Esophagus squamous epithelium (tissue), 4 donors: ENCODE results near the gene IKZF5.

Experiments
- POLR2A ChIP-seq, 4 donors: fragments of 450-650 bp; IDR thresholded peaks; one replicate each; pipeline ENCODE4 v1.6.1; 2017; ENCODE audit warnings: antibody characterized with exemption in 4 of 4, mild to moderate bottlenecking in 4 of 4, moderate library complexity in 3 of 4
- TF ChIP-seq, protein P1 (sequence below), 6 experiments: fragments of 450-650 bp in 4 of 6; fragments of 200-600 bp in 2 of 6; sonication (generic) in 2 of 6; IDR thresholded peaks; one replicate each; pipeline ENCODE4 v1.5.1; 2016 to 2019; ENCODE audit warnings: antibody characterized with exemption in 6 of 6, mild to moderate bottlenecking in 4 of 6, moderate library complexity in 4 of 6

DNA sequence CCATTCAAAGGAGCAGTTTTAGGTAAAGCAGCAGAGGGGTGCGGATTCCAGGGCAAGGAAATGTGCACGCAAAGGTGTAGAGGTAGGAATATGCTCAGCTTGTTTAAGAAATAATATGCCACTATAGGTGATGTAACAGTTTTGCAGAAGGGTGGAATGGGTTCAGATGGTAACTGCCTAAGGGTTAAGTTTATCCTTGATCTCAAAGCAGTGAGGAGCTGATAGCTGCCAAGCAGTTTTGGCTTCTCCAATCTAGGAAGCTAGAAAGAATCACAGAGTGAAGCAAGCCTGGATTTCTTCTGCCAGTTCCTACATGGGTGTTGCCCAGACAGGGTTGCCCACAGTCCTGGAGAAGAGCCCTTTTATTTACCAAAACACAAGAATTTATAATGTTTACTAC is 6.2 kb upstream of the IKZF5 start:
- TF ChIP-seq, protein P1, sequence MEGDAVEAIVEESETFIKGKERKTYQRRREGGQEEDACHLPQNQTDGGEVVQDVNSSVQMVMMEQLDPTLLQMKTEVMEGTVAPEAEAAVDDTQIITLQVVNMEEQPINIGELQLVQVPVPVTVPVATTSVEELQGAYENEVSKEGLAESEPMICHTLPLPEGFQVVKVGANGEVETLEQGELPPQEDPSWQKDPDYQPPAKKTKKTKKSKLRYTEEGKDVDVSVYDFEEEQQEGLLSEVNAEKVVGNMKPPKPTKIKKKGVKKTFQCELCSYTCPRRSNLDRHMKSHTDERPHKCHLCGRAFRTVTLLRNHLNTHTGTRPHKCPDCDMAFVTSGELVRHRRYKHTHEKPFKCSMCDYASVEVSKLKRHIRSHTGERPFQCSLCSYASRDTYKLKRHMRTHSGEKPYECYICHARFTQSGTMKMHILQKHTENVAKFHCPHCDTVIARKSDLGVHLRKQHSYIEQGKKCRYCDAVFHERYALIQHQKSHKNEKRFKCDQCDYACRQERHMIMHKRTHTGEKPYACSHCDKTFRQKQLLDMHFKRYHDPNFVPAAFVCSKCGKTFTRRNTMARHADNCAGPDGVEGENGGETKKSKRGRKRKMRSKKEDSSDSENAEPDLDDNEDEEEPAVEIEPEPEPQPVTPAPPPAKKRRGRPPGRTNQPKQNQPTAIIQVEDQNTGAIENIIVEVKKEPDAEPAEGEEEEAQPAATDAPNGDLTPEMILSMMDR (IDR thresholded peaks at IDR 0.05) = no peak
- no peak for TF ChIP-seq POLR2A (IDR thresholded peaks at IDR 0.05)
